Measurements from ENCODE around the gene PLPP4. TPM values are rescaled to one million over a fixed set of nuclear protein-coding genes. Genes with fewer than 3 reads are reported as not detected.

The PLPP4 gene
- 1.7 and 4.0 TPM in 2 replicates for total RNA-seq (2014; rRNA removed; shearing (Covaris generic))
- polyA plus RNA-seq (2015; cell fraction: cytosol; rRNA removed) = 1.7 and 2.3 TPM in 2 replicates
- not detected in 2 replicates for polyA plus RNA-seq (2015; cell fraction: nucleus; rRNA removed)

DNA sequence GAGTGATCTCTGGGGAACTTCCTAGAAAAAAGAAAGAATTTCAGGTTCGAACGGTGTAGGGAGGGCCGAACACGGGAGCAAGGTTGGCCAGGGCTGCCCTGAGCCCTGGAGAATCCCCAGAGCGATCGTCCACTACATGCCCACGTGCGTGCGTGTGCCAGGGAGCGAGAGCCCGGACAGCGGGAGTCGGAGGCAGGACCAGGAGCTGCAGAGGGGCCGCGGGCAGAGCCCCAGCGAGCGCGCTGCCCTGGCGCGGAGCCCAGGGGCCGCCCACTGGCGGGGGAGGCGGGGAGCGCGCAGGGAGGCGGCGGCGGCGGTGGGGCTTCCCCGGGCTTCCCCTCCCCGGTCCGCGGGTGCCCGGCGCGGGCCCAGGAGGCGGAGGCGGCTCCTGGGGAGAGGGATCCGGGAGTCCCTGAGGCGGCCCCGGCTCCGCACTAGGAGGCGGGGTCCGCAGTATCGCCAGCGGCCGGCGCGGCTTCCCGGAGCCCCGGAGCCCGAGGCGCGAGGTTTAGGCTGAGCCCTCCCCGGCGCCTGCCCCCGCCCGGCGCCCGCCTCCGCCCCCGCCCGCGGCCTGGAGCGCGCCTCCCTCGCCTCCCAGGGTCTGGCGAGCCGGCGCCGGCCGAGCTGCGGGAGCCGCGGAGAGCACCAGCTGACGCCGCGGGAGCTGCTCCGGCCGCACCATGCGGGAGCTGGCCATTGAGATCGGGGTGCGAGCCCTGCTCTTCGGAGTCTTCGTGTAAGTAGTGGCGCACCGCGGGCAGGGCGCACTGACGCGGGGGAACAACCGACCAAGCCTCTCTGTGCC lies at the start of gene PLPP4:
Gene PLPP4 (plus strand): TSS at position 602 of the 805 bp plus-strand sequence. CDS start 79 bp downstream, at position 681.
- in situ Hi-C loops (cut with HindIII; ENCODE audit: low pct_unique_long_range_greater_than_20kb, low sequenced_read_pairs) = no loop called here
- no peak for DNase-seq (ENCODE audit: low read depth, low spot score)

DNA sequence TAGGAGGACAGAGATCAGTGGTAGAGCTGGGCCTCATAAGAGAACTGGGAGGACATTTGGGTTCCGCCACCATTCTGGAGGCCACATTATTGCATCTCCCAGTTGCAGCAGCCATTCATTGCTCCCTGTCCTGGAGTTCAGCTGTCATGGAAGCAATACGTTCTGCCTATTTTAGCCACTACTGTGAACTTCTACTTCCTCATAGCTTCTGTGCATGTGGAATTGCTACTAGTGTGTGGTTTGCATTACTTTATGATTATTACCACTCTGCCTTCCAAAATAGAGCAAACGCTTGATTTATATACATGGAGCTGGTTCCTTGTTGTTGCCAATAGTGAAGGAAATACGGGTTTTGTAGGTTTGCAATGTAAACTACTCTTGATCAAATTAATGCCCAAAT lies 47.2 kb upstream of the PLPP4 start:
- no peak for DNase-seq (ENCODE audit: low read depth, low spot score)
- in situ Hi-C loops (cut with HindIII; ENCODE audit: low pct_unique_long_range_greater_than_20kb, low sequenced_read_pairs) = no loop called here

DNA sequence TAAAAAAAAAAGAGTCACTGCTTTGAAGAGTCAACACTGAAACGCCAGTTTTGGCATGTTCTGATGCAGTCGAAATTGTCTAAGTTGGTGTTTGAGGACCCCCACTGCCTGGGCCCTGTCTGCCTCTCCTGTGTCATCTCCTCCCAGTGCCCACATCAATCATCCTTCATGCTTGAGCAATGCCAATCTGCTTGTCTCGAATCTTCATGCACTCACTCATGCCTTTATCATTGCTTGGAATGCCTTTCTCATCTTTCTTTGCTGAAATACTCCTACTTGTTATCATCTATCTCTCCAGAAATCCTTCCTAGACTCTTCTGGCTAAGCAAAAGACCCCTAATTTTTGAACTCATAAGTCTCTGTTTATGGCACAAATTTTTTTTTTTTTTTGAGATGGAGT lies 42.1 kb upstream of the PLPP4 start:
- DNase-seq (ENCODE audit: low read depth, low spot score) = no peak
- in situ Hi-C loops (cut with HindIII; ENCODE audit: low pct_unique_long_range_greater_than_20kb, low sequenced_read_pairs) = no loop called here

DNA sequence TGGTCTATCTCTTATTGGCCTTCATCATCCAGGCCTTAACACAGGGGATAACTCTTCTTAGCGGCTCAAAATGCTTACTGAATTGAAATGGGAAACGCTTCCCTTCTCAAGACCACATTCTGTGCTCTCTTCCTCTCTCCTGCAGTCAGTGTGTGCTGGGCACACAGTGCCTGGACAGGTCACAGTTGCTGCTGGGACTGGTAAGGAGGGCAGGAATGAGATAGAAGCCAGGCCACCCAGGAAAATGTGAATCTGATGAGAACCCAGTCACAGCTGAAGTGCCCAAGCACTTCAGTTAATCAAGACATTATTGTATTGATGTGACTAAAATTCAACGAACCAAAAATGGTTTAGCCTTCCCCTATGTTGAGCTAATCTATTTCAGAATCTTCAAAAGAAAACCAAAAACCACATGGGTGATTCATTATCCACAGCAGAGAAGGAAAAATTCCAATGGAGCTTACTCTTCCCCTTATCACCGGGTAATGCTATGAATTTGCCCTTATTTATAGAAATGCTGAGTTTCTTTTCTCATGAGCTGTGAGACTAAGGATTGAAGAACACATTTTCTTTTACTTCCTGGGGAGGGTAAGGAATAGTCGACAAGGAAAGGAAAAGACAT lies 41.2 kb upstream of the PLPP4 start:
- in situ Hi-C loops (cut with HindIII; ENCODE audit: low pct_unique_long_range_greater_than_20kb, low sequenced_read_pairs) = no loop called here
- DNase-seq (ENCODE audit: low read depth, low spot score) = no peak

DNA sequence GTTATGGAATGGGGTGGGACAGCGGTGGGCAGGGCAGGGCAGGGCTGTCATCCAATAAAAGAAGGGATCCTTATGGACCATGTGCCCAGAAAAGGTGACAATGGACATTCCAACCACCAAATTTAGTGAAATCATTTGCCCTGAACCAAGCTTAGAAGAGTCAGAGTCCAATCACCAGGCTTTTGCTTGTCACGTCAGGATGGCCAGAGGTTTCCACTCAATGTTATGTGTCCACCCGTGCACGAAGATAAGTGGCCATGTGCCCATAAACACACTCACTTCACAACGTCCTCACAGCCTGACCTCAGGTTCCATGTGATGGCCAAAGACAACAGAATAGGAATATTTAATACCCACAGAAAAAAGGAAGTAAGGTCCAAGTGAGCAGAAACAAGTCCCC lies 36.6 kb upstream of the PLPP4 start:
- in situ Hi-C loops (cut with HindIII; ENCODE audit: low pct_unique_long_range_greater_than_20kb, low sequenced_read_pairs) = no loop called here
- DNase-seq (ENCODE audit: low read depth, low spot score) = no peak

DNA sequence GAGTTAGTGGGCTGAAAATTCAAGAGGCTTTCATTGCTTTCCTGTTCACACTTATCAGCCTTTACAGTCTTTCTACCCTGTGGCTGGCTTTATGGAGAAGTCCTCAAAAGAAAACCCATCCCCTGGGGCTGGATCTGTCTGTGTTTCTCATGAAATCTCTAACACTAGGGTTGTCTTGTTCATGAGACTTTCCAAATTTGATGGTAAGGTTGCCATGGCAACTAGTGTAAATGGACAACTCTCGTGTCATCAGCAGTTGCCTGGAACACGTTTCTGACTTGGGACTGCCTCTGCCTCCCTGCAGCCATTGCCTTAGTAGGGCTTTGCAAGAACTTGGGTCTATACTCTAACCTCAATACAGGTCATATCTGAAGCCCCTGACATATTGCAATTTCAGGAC lies 35.8 kb upstream of the PLPP4 start:
- no peak for DNase-seq (ENCODE audit: low read depth, low spot score)

DNA sequence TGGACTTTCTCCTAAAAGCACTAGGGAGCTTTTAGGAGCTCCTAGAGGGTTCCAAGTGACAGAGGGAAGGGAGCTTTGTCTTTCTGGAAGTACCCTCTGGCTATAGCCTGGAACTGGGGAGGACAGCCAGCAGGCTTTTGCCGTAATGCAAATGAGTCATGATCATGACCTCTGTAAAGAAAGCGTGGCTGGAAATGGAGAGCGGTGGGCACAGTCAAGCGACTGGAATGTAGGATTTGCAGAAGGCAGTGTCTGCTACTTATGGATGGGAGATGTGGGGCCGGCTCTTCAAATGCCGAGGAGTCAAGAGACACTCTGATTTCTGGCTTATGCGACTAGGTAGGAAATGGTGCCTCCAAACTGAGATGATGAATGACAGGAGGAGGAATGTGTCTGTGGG lies 34.6 kb upstream of the PLPP4 start:
- in situ Hi-C loops (cut with HindIII; ENCODE audit: low pct_unique_long_range_greater_than_20kb, low sequenced_read_pairs) = no loop called here
- no peak for DNase-seq (ENCODE audit: low read depth, low spot score)

More for the DNA sequence above, 35.8 kb upstream of the PLPP4 start:
- in situ Hi-C loops (cut with HindIII; ENCODE audit: low pct_unique_long_range_greater_than_20kb, low sequenced_read_pairs) = no loop called here

DNA sequence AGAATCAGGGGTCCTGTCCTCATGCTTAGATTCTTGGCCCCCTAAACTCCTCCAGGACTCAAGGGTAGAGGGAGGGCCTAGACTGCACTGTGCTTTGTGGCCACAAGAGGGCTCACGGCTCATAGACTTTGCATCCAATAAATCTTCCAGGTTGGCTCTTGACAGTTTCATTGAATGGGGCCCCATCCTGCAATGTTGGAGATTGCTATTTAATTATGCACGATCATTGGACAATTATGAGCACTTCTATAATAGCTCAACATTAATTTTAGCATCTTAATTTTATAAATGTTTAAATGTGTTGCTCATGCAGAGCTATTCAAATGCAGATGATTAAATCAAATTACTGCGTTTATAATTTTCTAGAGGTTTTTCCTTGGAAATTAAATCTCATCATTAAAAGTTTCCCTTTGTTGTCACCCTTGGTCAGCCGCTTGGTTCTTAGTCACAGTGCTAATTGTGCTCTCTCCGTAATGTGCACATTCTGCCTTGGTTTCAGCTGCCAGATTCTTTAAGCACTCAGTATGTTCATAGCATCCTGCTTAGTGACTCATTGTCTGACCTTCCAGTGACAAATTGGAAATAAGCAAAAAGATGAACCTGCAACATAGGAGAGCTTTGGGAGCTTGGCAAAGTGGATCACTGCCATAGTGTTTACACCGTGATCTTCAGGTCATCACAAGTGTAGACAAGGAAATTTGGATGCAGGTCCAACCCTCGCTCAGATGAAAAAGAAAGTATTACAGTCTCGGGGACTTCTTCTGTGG lies 33.4 kb upstream of the PLPP4 start:
- peak; percentile 55 for DNase-seq (ENCODE audit: low read depth, low spot score)
- in situ Hi-C loops (cut with HindIII; ENCODE audit: low pct_unique_long_range_greater_than_20kb, low sequenced_read_pairs) = no loop called here

DNA sequence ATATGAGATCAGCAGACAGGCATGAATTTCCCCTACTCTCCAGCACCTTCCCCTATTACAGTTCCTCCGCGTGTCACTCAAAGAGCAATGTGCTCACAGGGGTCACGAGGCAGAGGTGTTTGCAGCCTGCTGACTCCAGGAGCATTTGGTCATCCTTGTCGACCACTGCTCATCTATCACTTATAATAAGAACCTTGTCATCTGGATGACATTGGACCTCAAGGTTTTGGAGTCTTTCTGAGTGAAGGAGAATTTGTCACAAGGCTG lies 32.9 kb upstream of the PLPP4 start:
- DNase-seq (ENCODE audit: low read depth, low spot score) = no peak
- in situ Hi-C loops (cut with HindIII; ENCODE audit: low pct_unique_long_range_greater_than_20kb, low sequenced_read_pairs) = no loop called here

DNA sequence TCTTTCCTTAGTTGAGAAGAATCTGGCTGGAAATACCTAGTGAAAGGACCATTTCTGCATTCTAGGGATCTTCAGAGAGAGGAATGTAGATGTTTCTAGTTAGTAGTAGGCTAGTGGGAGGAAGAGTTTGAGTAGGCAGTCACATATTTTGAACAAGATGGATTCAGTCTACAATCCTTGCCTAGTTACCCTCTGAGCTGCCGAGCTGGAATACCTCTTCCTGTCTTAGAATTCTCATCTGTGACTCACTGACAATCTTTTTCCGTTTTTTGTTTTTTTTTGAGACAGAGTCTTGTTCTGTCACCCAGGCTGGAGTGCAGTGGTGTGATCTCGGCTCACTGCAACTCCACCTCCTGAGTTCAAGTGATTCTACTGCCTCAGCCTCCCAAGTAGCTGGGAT lies 30.7 kb upstream of the PLPP4 start:
- in situ Hi-C loops (cut with HindIII; ENCODE audit: low pct_unique_long_range_greater_than_20kb, low sequenced_read_pairs) = no loop called here
- no peak for DNase-seq (ENCODE audit: low read depth, low spot score)

DNA sequence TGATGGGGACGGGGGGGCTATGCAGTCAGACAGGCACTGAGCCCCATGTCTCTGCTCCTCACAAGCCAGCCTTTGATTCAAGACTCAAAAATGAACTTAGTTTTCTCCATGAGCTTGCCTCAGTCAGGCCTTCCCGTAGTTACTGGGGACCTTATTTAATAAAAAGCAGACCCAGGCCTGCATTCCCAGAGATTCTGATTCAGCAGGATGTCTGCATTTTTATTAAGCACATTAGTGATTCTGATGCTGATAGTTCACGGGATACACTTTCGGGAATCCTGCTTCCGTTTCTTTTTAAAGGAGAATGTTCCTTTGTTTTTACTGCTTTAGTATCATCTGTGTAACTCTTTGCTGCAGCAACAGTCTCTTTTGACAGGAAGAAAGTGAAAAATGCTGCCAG lies 28.3 kb upstream of the PLPP4 start:
- no peak for DNase-seq (ENCODE audit: low read depth, low spot score)
- in situ Hi-C loops (cut with HindIII; ENCODE audit: low pct_unique_long_range_greater_than_20kb, low sequenced_read_pairs) = no loop called here

DNA sequence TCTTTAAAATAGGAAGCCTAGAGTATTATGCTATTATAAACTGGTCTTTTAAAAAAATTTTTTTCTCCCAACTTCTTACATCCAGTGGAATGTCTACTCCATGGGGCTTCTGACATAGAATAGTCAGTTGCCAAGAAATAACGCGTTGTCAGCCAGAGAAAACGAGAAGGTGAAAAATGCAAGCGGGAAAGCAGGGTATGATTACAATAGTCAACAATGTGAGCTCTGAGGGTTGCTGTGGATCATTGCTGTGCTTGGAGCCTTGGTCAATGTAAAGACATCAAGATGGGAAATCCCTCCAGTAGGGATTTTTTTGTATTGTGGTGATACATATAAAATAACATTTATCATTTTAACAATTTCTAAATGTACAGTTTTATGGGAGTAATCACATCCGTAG lies 27.6 kb upstream of the PLPP4 start:
- in situ Hi-C loops (cut with HindIII; ENCODE audit: low pct_unique_long_range_greater_than_20kb, low sequenced_read_pairs) = no loop called here
- DNase-seq (ENCODE audit: low read depth, low spot score) = no peak

DNA sequence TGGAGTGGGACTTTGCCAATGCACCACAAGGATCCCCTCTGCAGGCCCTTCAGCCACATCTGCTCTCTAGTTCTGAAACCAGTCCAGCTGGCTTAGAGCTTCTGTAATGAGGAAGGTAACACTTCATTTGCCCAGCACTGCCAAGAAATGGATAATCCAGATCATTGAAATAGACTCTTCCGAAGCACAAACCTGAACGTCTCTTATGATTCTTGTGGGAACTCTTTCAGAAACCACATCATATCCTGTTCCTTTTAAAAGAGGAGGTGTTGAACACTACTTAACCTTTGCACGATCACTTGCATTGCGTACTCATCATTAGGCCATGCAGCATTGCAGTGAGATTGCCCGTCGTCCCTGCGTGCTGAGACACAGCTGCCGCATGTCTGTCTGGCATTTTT lies 25.8 kb upstream of the PLPP4 start:
- no peak for DNase-seq (ENCODE audit: low read depth, low spot score)
- in situ Hi-C loops (cut with HindIII; ENCODE audit: low pct_unique_long_range_greater_than_20kb, low sequenced_read_pairs) = no loop called here

DNA sequence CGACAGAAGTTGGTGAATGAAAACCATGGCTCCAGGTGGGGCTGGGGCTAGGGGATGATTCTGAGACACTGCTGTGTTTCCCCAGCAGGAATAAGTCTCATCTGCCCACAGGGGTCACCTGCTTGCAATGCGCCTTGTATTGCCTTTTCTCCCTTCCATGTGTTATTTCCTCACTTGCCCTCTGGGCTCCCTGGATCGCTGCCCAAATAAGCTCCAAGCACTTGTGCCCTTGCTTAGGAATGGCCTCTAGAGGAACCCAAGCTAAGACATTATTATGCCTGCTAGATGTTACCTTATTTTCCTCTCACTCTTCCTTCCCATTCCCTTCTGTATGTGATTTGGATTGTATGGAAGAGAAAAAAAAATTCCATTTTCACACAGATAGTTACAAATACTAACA lies 24.8 kb upstream of the PLPP4 start:
- in situ Hi-C loops (cut with HindIII; ENCODE audit: low pct_unique_long_range_greater_than_20kb, low sequenced_read_pairs) = no loop called here
- DNase-seq (ENCODE audit: low read depth, low spot score) = no peak

DNA sequence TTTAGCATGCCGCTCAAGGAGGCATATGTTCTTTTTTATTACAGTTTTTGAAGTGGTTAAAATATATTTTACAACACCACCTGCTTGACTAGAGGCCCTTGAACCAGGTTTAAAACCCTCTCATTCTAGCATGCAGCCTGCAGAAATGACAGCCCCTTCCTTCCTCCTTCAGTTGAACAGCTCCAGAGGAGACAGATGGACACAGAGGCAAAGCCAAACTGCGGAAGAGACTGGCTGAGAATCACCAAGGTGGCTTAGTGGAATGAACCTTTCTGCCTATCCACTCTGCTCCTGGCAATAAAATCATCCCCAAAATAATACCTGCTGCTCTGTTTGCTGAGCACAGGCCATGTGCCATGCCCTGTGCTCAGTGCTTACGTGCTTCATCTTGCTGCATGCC lies 23.9 kb upstream of the PLPP4 start:
- DNase-seq (ENCODE audit: low read depth, low spot score) = no peak
- in situ Hi-C loops (cut with HindIII; ENCODE audit: low pct_unique_long_range_greater_than_20kb, low sequenced_read_pairs) = no loop called here

DNA sequence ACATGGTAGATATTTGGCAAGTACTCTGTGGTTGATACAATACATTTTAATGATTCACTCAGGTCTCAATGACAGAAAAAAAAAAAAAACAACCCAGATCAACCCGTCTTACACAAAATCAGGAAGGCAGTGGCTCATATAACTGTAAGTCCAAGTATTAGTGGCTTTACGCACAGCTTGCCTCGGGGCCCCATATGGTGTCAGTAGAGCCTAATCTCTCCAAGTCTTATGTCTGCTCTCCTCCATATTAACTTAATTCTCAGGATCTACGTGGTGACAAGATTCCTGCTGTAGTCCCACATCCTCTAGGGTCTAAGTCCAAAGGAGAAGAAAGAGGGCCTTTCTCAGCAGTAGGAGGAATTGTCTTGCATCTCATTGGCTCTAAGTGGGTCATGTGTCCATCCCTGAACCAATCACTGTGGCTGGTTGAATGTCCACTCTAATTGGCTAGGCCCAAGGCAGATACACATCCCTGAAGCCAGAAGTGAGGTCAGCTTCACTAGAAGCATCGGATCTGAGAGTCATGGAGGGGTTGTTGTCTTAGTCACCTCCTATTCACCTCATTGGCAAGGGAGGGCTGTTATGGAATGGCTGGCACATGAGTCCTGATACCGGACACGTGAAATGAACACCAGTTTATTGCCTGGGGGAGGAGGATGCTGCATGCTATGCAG lies 20.5 kb upstream of the PLPP4 start:
- in situ Hi-C loops (cut with HindIII; ENCODE audit: low pct_unique_long_range_greater_than_20kb, low sequenced_read_pairs) = no loop called here
- no peak for DNase-seq (ENCODE audit: low read depth, low spot score)

DNA sequence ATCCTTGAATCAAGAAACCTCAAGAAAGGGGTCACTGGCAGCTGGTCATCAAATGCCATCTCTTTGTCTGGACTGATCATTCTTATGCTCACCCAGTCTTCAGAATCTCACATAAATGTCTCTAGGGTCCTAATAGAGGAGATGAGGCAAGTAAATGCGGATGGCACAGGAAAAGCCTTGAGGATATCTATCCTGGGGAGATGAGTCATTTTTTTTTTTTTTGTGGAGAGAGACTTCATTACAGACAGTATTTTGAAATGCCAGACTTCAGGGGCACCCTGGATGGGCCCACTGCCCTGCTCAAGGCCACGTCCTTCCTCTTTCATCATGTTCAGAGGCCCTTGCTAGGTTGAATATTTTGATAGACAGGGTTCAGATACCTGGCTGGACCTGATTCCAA lies 19.5 kb upstream of the PLPP4 start:
- DNase-seq (ENCODE audit: low read depth, low spot score) = no peak
- in situ Hi-C loops (cut with HindIII; ENCODE audit: low pct_unique_long_range_greater_than_20kb, low sequenced_read_pairs) = no loop called here

DNA sequence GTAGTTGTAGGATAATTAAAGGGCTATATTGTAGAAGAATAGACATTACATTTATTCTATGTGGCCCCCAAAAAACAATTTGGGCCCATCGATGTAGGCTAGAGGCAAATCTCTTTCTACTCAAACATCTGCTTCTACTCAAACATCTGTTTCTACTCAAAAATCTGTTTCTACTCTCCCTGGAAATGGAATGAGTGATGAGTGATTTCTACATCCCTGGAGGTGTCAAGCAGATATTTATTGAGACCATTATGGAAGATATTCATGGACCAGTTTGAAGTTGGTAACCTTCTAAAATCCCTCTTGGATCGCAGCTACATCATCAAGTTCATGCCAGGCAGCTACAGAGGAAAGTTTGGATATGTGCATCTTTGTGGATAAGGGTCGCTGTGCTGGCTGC lies 5.1 kb upstream of the PLPP4 start:
- no peak for DNase-seq (ENCODE audit: low read depth, low spot score)
- in situ Hi-C loops (cut with HindIII; ENCODE audit: low pct_unique_long_range_greater_than_20kb, low sequenced_read_pairs) = no loop called here

Data from SK-MEL-5 (cell line).